ENCODE measurements around the gene RTL10.

DNA sequence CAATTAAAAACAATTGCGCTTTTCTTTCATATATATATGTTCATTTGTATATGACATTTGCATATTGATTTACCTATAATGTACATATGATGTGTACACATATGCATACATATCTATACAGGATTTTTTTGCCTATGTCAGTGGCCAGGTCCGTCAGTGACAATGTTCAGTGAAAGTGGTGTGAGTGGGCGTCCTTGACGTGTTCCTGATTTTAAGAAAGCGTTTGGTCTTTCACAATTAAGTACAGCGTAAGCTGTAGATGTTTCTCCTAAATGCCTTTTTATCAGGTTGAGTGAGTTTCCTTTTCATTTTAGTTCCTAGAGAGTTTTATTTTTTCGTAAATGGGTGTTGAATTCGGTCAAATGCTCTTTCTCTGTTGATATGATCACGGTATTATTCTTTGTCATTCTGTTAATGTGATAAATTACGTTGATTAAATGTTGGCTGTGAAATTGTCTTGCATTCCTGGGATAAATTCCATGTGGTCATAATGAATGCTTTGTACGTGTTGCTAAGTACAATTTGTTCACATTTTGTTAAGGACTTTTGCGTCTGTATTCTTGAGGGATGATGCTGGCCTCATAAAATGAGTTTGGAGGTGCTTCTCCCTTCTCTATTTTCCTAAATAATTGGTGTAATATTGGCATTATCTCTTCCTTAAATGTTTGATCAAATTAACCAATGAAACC is 10.6 kb upstream of the RTL10 start:
- TF ChIP-seq CTCF (IDR thresholded peaks at IDR 0.05 in 4 of 5, conservative IDR thresholded peaks at IDR 0.05 in 1 of 5), result no peak
- TF ChIP-seq POLR2A (IDR thresholded peaks at IDR 0.05), result no peak

Data from gastrocnemius medialis (tissue), 4 donors.